HepG2 (cell line): ENCODE data around the gene TMEM182. TPM values are rescaled to one million over a fixed set of nuclear protein-coding genes. Genes with fewer than 3 reads are reported as not detected.
A peak's percentile ranks its signal among the peaks of the same experiment; 100 is the strongest.

Source experiments
- ARNTL ChIP-seq: sonication (generic); formaldehyde crosslinking; IDR thresholded peaks from 2 replicates; pipeline ENCODE4 v1.4.0; 2020; ENCODE audit warnings: mild to moderate bottlenecking, missing genetic modification reagents
- ATAD3A ChIP-seq: sonication (generic); formaldehyde crosslinking; IDR thresholded peaks from 2 replicates; pipeline ENCODE4 v1.4.0; 2020; ENCODE audit warnings: missing genetic modification reagents
- ELF3 ChIP-seq: IDR thresholded peaks from 2 replicates; pipeline ENCODE4 v1.6.1; 2016; ENCODE audit warnings: missing genetic modification reagents, missing compliant biosample characterization
- FIP1L1 ChIP-seq: fragments of 200-400 bp; formaldehyde crosslinking; IDR thresholded peaks from 2 replicates; pipeline ENCODE4 v1.6.1; 2018; ENCODE audit warnings: low read depth, mild to moderate bottlenecking, low read length, moderate library complexity, borderline replicate concordance; ENCODE audit not compliant: insufficient read depth
- HNF1A ChIP-seq, 2 experiments: sonication (generic) in 1 of 2; formaldehyde crosslinking in 1 of 2; IDR thresholded peaks; 2 replicates each; pipeline versions ENCODE4 v1.4.0 to v1.6.1; 2016 to 2020; ENCODE audit warnings: borderline replicate concordance in 1 of 2, low read depth in 1 of 2, mild to moderate bottlenecking in 1 of 2, missing genetic modification reagents in 1 of 2
- KDM1A ChIP-seq: IDR thresholded peaks from 2 replicates; pipeline ENCODE4 v1.6.1; 2016; ENCODE audit warnings: missing compliant biosample characterization
- KLF6 ChIP-seq: IDR thresholded peaks from 2 replicates; pipeline ENCODE4 v1.8.0; 2016; ENCODE audit warnings: missing biosample characterization, missing genetic modification reagents
- MYPOP ChIP-seq: sonication (generic); formaldehyde crosslinking; IDR thresholded peaks from 2 replicates; pipeline ENCODE4 v1.8.1; 2023; ENCODE audit warnings: mild to moderate bottlenecking, moderate library complexity, missing genetic modification reagents
- NCOA2 ChIP-seq: sonication (generic); formaldehyde crosslinking; IDR thresholded peaks from 2 replicates; pipeline ENCODE4 v1.8.0; 2022; ENCODE audit warnings: inconsistent platforms
- RARA ChIP-seq: IDR thresholded peaks from 2 replicates; pipeline ENCODE4 v1.6.1; 2016; ENCODE audit warnings: missing genetic modification reagents, missing compliant biosample characterization
- SIX4 ChIP-seq: sonication (generic); formaldehyde crosslinking; IDR thresholded peaks from 2 replicates; pipeline ENCODE4 v1.4.0; 2020; ENCODE audit warnings: missing genetic modification reagents
- WIZ ChIP-seq: sonication (generic); formaldehyde crosslinking; IDR thresholded peaks from 2 replicates; pipeline ENCODE4 v1.5.1; 2020; ENCODE audit warnings: mild to moderate bottlenecking, missing genetic modification reagents
- ZBTB14 ChIP-seq: sonication (generic); formaldehyde crosslinking; IDR thresholded peaks from 2 replicates; pipeline ENCODE4 v1.4.0; 2020; ENCODE audit warnings: missing genetic modification reagents
- ZBTB44 ChIP-seq: sonication (generic); formaldehyde crosslinking; IDR thresholded peaks from 2 replicates; pipeline ENCODE4 v1.4.0; 2020; ENCODE audit warnings: missing genetic modification reagents
- ZHX2 ChIP-seq, 2 experiments: sonication (generic) in 1 of 2; formaldehyde crosslinking in 1 of 2; IDR thresholded peaks; 2 replicates each; pipeline versions ENCODE4 v1.6.1 to v1.9.0; 2014 to 2022; ENCODE audit warnings: antibody characterized with exemption in 1 of 2, borderline replicate concordance in 1 of 2, inconsistent platforms in 1 of 2, low read depth in 1 of 2, missing genetic modification reagents in 1 of 2
- polyA plus RNA-seq, 8 experiments: library from polyadenylated mRNA; depleted of rRNA in 3 of 8; stranded (reverse) in 7 of 8; unstranded in 1 of 8; fragments of >200 nt; fragmentation: Illumina TruSeq in 4 of 8; extraction: Trizol in 4 of 8; gene quantifications; 2 replicates each; pipeline versions ENCODE4 v1.2.1 to v1.2.3, GENCODE V29; 2011 to 2016; ENCODE audit warnings: low read depth in 4 of 8, missing spikeins in 1 of 8, mixed read lengths in 1 of 8; ENCODE audit not compliant: insufficient read depth in 1 of 8
- total RNA-seq, 5 experiments: library from RNA; depleted of rRNA; stranded (reverse); fragments of >200 nt; fragmentation: Illumina TruSeq; extraction: Trizol; gene quantifications; 2 replicates each; pipeline ENCODE4 v1.2.3, GENCODE V29; 2016; ENCODE audit warnings: low read depth in 1 of 5

The TMEM182 gene
- total and polyA plus RNA-seq, 2 of the 13 experiments (the other 11 are each of a cell fraction or from before 2014, with no cell fraction given) = 8.7 to 8.9 TPM

GRCh38 chr2:102724016-102724490 lies 37.8 kb upstream of the TMEM182 start (continued):
- 0 out of 2 replicates have a peak, but pooled peaks have one; percentile 33 for TF ChIP-seq ZHX2 (IDR thresholded peaks at IDR 0.05; ENCODE audit: low read depth)
- TF ChIP-seq ZHX2 (CRISPR knock-in tag; IDR thresholded peaks at IDR 0.05; ENCODE audit: borderline replicate concordance) = no peak
- no peak for TF ChIP-seq ATAD3A (CRISPR knock-in tag)
- no peak for TF ChIP-seq FIP1L1
- TF ChIP-seq ELF3 (CRISPR knock-in tag) = no peak
- TF ChIP-seq ZBTB14 = no peak
- no peak for TF ChIP-seq ZBTB44 (CRISPR knock-in tag)
- TF ChIP-seq KDM1A (CRISPR knock-in tag) = no peak
- peak; percentile 22; the same call in 1 of the 2 replicates for TF ChIP-seq KLF6 (CRISPR knock-in tag)
- TF ChIP-seq SIX4 (CRISPR knock-in tag) = peak; percentile 95
- no peak for TF ChIP-seq WIZ (CRISPR knock-in tag)
- peak; percentile 87 for TF ChIP-seq MYPOP (CRISPR knock-in tag)
- TF ChIP-seq NCOA2 (CRISPR knock-in tag) = peak; percentile 88
- TF ChIP-seq RARA (CRISPR knock-in tag) = peak; percentile 97
- peak; percentile 76 for TF ChIP-seq ARNTL (CRISPR knock-in tag)
- peak; percentile 90 for TF ChIP-seq HNF1A (IDR thresholded peaks at IDR 0.05; ENCODE audit: low read depth)
- TF ChIP-seq HNF1A (CRISPR knock-in tag; IDR thresholded peaks at IDR 0.05; ENCODE audit: borderline replicate concordance) = peak; percentile 96; the same call in 1 of the 2 replicates
